GM18861 (cell line): ENCODE results near the gene RAB3D.
"Not testable (repeated sequence)": the region's sequence is repeated elsewhere in the genome, so short reads cannot be mapped to it uniquely, and the experiment has no call there.

Source experiments
- ATAC-seq: cut with Tn5 transposase; IDR thresholded peaks from one replicate; pipeline ENCODE4 v1.9.1; 2021; ENCODE audit not compliant: unreplicated experiment

The RAB3D gene

GRCh38 chr19:11338569-11339253 is 746 bp downstream of the RAB3D start:
- no peak for ATAC-seq

GRCh38 chr19:11338121-11338520 is 1.3 kb downstream of the RAB3D start:
- ATAC-seq, result no peak

GRCh38 chr19:11337080-11337479 is 2.4 kb downstream of the RAB3D start:
- ATAC-seq, result no peak

GRCh38 chr19:11335449-11336146 is 3.9 kb downstream of the RAB3D start:
- ATAC-seq, result no peak

GRCh38 chr19:11333838-11334237 is 5.6 kb downstream of the RAB3D start:
- not testable (repeated sequence) for ATAC-seq

- no peak for ATAC-seq
Observed at GRCh38 chr19:11332822-11333221, 6.6 kb downstream of the RAB3D start.

- ATAC-seq, result no peak
Observed at GRCh38 chr19:11331502-11331901, 8.0 kb downstream of the RAB3D start.

GRCh38 chr19:11330127-11330526 is 9.3 kb downstream of the RAB3D start:
- ATAC-seq, result no peak

GRCh38 chr19:11325544-11325943 is 13.9 kb downstream of the RAB3D start:
- ATAC-seq, result no peak

- ATAC-seq, result no peak
Observed at GRCh38 chr19:11324748-11325389, 14.6 kb downstream of the RAB3D start.

- peak; percentile 63 for ATAC-seq
Observed at GRCh38 chr19:11324079-11324661, 15.3 kb downstream of the RAB3D start.

GRCh38 chr19:11323601-11324078 is 15.8 kb downstream of the RAB3D start:
- no peak for ATAC-seq

GRCh38 chr19:11322269-11323024 is 17.0 kb downstream of the RAB3D start:
- no peak for ATAC-seq

GRCh38 chr19:11321191-11322126 is 18.0 kb downstream of the RAB3D start:
- no peak for ATAC-seq

GRCh38 chr19:11320278-11320995 is 19.0 kb downstream of the RAB3D start:
- ATAC-seq, result not testable (repeated sequence)

- ATAC-seq, result no peak
Observed at GRCh38 chr19:11306337-11306736, 33.1 kb downstream of the RAB3D start.

GRCh38 chr19:11304936-11305335 is 34.5 kb downstream of the RAB3D start:
- ATAC-seq, result no peak

- ATAC-seq, result no peak
Observed at GRCh38 chr19:11300811-11301120, 38.7 kb downstream of the RAB3D start.
